ENCODE measurements around the gene ZNF214. TPM values are rescaled to one million over a fixed set of nuclear protein-coding genes. Genes with fewer than 3 reads are reported as not detected.

The ZNF214 gene
- 1 to 10 TPM; 3.0 to 6.9 (median 4.9) TPM for total RNA-seq

- Histone ChIP-seq H3K4me1 (no peaks in the 10 kb centered on the region), H3K27ac (peak within 1 kb of the TSS; percentile 74 to 80), H3K4me3 (peak within 1 kb of the TSS; percentile 60 to 71 (median 68)), H3K9me3 (no peaks in the 10 kb centered on the region), H3K36me3 (no peaks in the 10 kb centered on the region), H3K27me3 (no peaks in the 10 kb centered on the region)
- intact Hi-C loops (cut with DNase I; ENCODE audit: low total_unique reads), result no loop called here
- peak in 2 of 3 donors; percentile 7 to 23 for TF ChIP-seq POLR2AphosphoS5 (IDR thresholded peaks at IDR 0.05)
- no peak for TF ChIP-seq POLR2A (IDR thresholded peaks at IDR 0.05)
- TF ChIP-seq, protein P1, sequence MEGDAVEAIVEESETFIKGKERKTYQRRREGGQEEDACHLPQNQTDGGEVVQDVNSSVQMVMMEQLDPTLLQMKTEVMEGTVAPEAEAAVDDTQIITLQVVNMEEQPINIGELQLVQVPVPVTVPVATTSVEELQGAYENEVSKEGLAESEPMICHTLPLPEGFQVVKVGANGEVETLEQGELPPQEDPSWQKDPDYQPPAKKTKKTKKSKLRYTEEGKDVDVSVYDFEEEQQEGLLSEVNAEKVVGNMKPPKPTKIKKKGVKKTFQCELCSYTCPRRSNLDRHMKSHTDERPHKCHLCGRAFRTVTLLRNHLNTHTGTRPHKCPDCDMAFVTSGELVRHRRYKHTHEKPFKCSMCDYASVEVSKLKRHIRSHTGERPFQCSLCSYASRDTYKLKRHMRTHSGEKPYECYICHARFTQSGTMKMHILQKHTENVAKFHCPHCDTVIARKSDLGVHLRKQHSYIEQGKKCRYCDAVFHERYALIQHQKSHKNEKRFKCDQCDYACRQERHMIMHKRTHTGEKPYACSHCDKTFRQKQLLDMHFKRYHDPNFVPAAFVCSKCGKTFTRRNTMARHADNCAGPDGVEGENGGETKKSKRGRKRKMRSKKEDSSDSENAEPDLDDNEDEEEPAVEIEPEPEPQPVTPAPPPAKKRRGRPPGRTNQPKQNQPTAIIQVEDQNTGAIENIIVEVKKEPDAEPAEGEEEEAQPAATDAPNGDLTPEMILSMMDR (IDR thresholded peaks at IDR 0.05), result no peak
- DNase-seq (ENCODE audit: low spot score in 2 of 2), result peak; percentile 92
Observed at GRCh38 chr11:7020183-7020917, at the start of gene ZNF214, which contains the start of gene NLRP14. TSS of gene ZNF214 (minus strand) at chr11:7020346. CDS start at chr11:7002835, 17,511 bp downstream. TSS of gene NLRP14 (plus strand) at chr11:7020479. CDS start at chr11:7038587, 18,108 bp downstream.

- intact Hi-C loops (cut with DNase I; ENCODE audit: low total_unique reads), result no loop called here
- Histone ChIP-seq H3K36me3 (no peaks in the 10 kb centered on the region), H3K27ac (no peak overlapping the region), H3K4me3 (no peak overlapping the region), H3K4me1 (no peaks in the 10 kb centered on the region), H3K9me3 (no peaks in the 10 kb centered on the region), H3K27me3 (no peaks in the 10 kb centered on the region)
- no peak for DNase-seq (ENCODE audit: low spot score in 2 of 2)
- TF ChIP-seq POLR2AphosphoS5 (IDR thresholded peaks at IDR 0.05) (no peak), POLR2A (IDR thresholded peaks at IDR 0.05) (no peak)
- TF ChIP-seq, protein P1 (IDR thresholded peaks at IDR 0.05), result no peak
Observed at GRCh38 chr11:7062534-7062933, 42.4 kb upstream of the ZNF214 start.

- Histone ChIP-seq H3K27me3 (no peaks in the 10 kb centered on the region), H3K4me1 (no peaks in the 10 kb centered on the region), H3K9me3 (no peaks in the 10 kb centered on the region), H3K36me3 (no peaks in the 10 kb centered on the region), H3K27ac (no peak overlapping the region), H3K4me3 (no peak overlapping the region)
- no peak for DNase-seq (ENCODE audit: low spot score in 2 of 2)
- TF ChIP-seq POLR2AphosphoS5 (IDR thresholded peaks at IDR 0.05) (no peak), POLR2A (IDR thresholded peaks at IDR 0.05) (no peak)
- TF ChIP-seq, protein P1 (IDR thresholded peaks at IDR 0.05), result no peak
- intact Hi-C loops (cut with DNase I; ENCODE audit: low total_unique reads), result no loop called here
Observed at GRCh38 chr11:7060868-7061267, 40.7 kb upstream of the ZNF214 start.

- H3K27ac ChIP-seq, result no peak overlapping the region
- no peaks in the 10 kb centered on the region for H3K9me3 ChIP-seq
- no peak overlapping the region for H3K4me3 ChIP-seq
- no peaks in the 10 kb centered on the region for H3K4me1 ChIP-seq
- no peaks in the 10 kb centered on the region for H3K36me3 ChIP-seq
- TF ChIP-seq POLR2A (IDR thresholded peaks at IDR 0.05), result no peak
- TF ChIP-seq, protein P1 (IDR thresholded peaks at IDR 0.05), result no peak
- TF ChIP-seq POLR2AphosphoS5 (IDR thresholded peaks at IDR 0.05), result no peak
- intact Hi-C loops (cut with DNase I; ENCODE audit: low total_unique reads), result no loop called here
- no peaks in the 10 kb centered on the region for H3K27me3 ChIP-seq
- no peak for DNase-seq (ENCODE audit: low spot score in 2 of 2)
Observed at GRCh38 chr11:7057641-7058040, 37.5 kb upstream of the ZNF214 start.

DNA sequence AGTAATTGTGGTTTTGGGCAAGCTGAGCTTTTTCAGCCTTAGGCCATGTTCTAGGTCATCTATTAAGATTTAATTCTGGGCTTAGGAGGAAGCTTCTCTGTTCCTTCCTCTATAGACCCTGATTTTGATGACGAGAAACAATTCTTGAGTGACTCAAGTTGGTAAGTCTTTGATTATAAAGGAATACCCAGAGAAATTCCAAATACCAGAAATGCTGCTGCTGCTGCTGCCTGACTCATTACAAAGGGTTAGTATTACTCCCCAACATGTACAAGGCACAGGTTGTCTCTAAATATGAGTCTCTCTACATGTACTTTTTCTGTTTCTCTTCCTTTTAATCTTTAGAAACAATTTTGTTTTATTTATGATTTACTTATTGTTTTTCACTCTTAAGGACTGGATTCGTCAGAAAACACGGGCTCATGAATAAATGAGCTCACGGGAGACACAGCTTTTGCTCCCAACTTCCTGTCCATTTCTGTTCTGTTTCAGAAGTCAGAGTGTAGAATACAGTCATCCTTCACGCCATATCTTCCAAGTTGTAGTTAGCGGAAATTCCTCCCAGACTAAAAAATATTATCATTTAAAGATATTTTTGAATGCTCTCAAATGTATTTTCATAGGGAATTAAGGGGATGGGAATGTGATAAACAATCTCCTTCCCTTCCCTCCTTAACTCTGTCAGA, 36.8 kb upstream of the ZNF214 start:
- H3K36me3 ChIP-seq, result no peaks in the 10 kb centered on the region
- H3K9me3 ChIP-seq, result no peaks in the 10 kb centered on the region
- no peak for DNase-seq (ENCODE audit: low spot score in 2 of 2)
- intact Hi-C loops (cut with DNase I; ENCODE audit: low total_unique reads), result no loop called here
- TF ChIP-seq POLR2A (IDR thresholded peaks at IDR 0.05), result no peak
- TF ChIP-seq, protein P1 (IDR thresholded peaks at IDR 0.05), result no peak
- no peak for TF ChIP-seq POLR2AphosphoS5 (IDR thresholded peaks at IDR 0.05)
- no peak overlapping the region for H3K4me3 ChIP-seq
- H3K27me3 ChIP-seq, result no peaks in the 10 kb centered on the region
- H3K4me1 ChIP-seq, result no peaks in the 10 kb centered on the region
- no peak overlapping the region for H3K27ac ChIP-seq
